A549 (cell line): ENCODE measurements around the gene CNTN1. TPM values are rescaled to one million over a fixed set of nuclear protein-coding genes. Genes with fewer than 3 reads are reported as not detected.

Experiments
- ATAC-seq, 2 experiments: fragments of 200-7000 bp in 1 of 2; fragments of >200 bp in 1 of 2; cut with Nextera tagmentation in 1 of 2; cut with Tn5 transposase in 1 of 2; 3 replicates each; pipeline versions ENCODE4 v1.8.0 to v1.9.1; 2018 to 2020; ENCODE audit warnings: mild to moderate bottlenecking in 1 of 2, moderate library complexity in 1 of 2
- CTCF ChIA-PET: fragments of 300-600 bp; sonication (Branson Sonifier 250); formaldehyde crosslinking; extraction: SDS; loops from one replicate; lab custom pipeline; 2021; ENCODE audit warnings: antibody characterized with exemption, inconsistent platforms; lab: Yijun Ruan, JAX
- POLR2A ChIA-PET: fragments of 350-600 bp; formaldehyde crosslinking; extraction: SDS; loops from one replicate; lab custom pipeline; 2021; ENCODE audit warnings: antibody characterized with exemption, inconsistent platforms; lab: Yijun Ruan, JAX
- DNase-seq, 2 experiments: peaks; one replicate each; pipeline versions ENCODE4 v3.0.0 to v3.0.0-alpha.2; 2011 to 2016; ENCODE audit warnings: low read depth in 1 of 2, low spot score in 1 of 2
- FAIRE-seq: peaks from 2 replicates; lab custom pipeline; 2011; peaks lifted over from hg19 to GRCh38; lab: Jason Lieb, UNC
- H3K27ac ChIP-seq, 2 experiments: fragments of >200 bp; sonication (Bioruptor Twin); formaldehyde crosslinking; 3 replicates each; pipeline ENCODE4 v1.5.1; 2016 to 2017
- H3K4me1 ChIP-seq: fragments of >200 bp; sonication (Bioruptor Twin); formaldehyde crosslinking; 3 replicates; pipeline ENCODE4 v1.6.1; 2016
- H3K4me2 ChIP-seq: fragments of >200 bp; sonication (Bioruptor Twin); formaldehyde crosslinking; 3 replicates; pipeline ENCODE4 v1.6.1; 2016
- H3K4me3 ChIP-seq: fragments of >200 bp; sonication (Bioruptor Twin); formaldehyde crosslinking; 3 replicates; pipeline ENCODE4 v1.5.1; 2016
- H3K9me3 ChIP-seq: fragments of >200 bp; sonication (Bioruptor Twin); formaldehyde crosslinking; 3 replicates; pipeline ENCODE4 v1.6.1; 2016
- CEBPB ChIP-seq, 2 experiments: fragments of >200 bp in 1 of 2; sonication (Bioruptor Twin) in 1 of 2; formaldehyde crosslinking in 1 of 2; IDR thresholded peaks; 2 replicates each; pipeline ENCODE4 v1.6.1; 2012 to 2016
- EHF ChIP-seq: fragments of 250-450 bp; sonication (Bioruptor Pico); IDR thresholded peaks from 2 replicates; pipeline ENCODE4 v1.5.0; 2020; ENCODE audit warnings: mild to moderate bottlenecking
- EP300 ChIP-seq, 2 experiments: fragments of >200 bp; sonication (Bioruptor Twin); formaldehyde crosslinking; IDR thresholded peaks; 2 replicates in 1 of 2; 3 replicates in 1 of 2; pipeline ENCODE4 v1.6.1; 2016 to 2017
- ESRRA ChIP-seq: fragments of 150-350 bp; IDR thresholded peaks from 2 replicates; pipeline ENCODE4 v1.6.1; 2014; ENCODE audit warnings: mild to moderate bottlenecking, low read length, borderline replicate concordance
- FOSB ChIP-seq: fragments of 250-450 bp; sonication (Bioruptor Pico); IDR thresholded peaks from 2 replicates; pipeline ENCODE4 v1.5.0; 2020; ENCODE audit warnings: mild to moderate bottlenecking, moderate library complexity
- FOXS1 ChIP-seq: fragments of 250-450 bp; sonication (Bioruptor Pico); IDR thresholded peaks from 2 replicates; pipeline ENCODE4 v1.5.0; 2020; ENCODE audit warnings: mild to moderate bottlenecking, moderate library complexity
- HEYL ChIP-seq: fragments of 250-450 bp; sonication (Bioruptor Pico); IDR thresholded peaks from 2 replicates; pipeline ENCODE4 v1.8.0; 2021; ENCODE audit warnings: mild to moderate bottlenecking, moderate library complexity
- HOXA7 ChIP-seq: fragments of 250-450 bp; sonication (Bioruptor Pico); IDR thresholded peaks from 2 replicates; pipeline ENCODE4 v1.5.0; 2020; ENCODE audit warnings: mild to moderate bottlenecking, moderate library complexity
- HOXB5 ChIP-seq: fragments of 250-450 bp; sonication (Bioruptor Pico); IDR thresholded peaks from 2 replicates; pipeline ENCODE4 v1.5.0; 2020; ENCODE audit warnings: mild to moderate bottlenecking, moderate library complexity
- JUN ChIP-seq, 2 experiments: fragments of >200 bp; sonication (Bioruptor Twin); formaldehyde crosslinking; IDR thresholded peaks; 2 replicates in 1 of 2; 3 replicates in 1 of 2; pipeline ENCODE4 v1.6.1; 2016 to 2017
- JUNB ChIP-seq: fragments of >200 bp; sonication (Bioruptor Twin); formaldehyde crosslinking; IDR thresholded peaks from 2 replicates; pipeline ENCODE4 v1.6.1; 2016
- KDM5A ChIP-seq: fragments of 200-600 bp; sonication (generic); IDR thresholded peaks from 2 replicates; pipeline ENCODE4 v1.6.1; 2016; ENCODE audit warnings: antibody characterized with exemption, mild to moderate bottlenecking
- MAFK ChIP-seq: fragments of 450-650 bp; IDR thresholded peaks from 2 replicates; pipeline ENCODE4 v1.6.1; 2014; ENCODE audit not compliant: partially characterized antibody
- MYC ChIP-seq: IDR thresholded peaks from 2 replicates; pipeline ENCODE4 v1.6.1; 2012; ENCODE audit warnings: mild to moderate bottlenecking, inconsistent platforms, low read length, improper control_type of control experiment, borderline replicate concordance
- NFE2L2 ChIP-seq: fragments of 150-350 bp; conservative IDR thresholded peaks from 2 replicates; pipeline ENCODE4 v1.6.1; 2014; ENCODE audit warnings: low read length
- PHF8 ChIP-seq: fragments of 200-600 bp; sonication (generic); IDR thresholded peaks from 2 replicates; pipeline ENCODE4 v1.6.1; 2016; ENCODE audit warnings: low read depth, mild to moderate bottlenecking, antibody characterized with exemption, moderate library complexity, borderline replicate concordance
- POLR2AphosphoS2 ChIP-seq: conservative IDR thresholded peaks from 2 replicates; pipeline ENCODE4 v1.6.1; 2012; ENCODE audit warnings: low read length, improper control_type of control experiment, inconsistent platforms
- RAD21 ChIP-seq, 2 experiments: fragments of >200 bp in 1 of 2; sonication (Bioruptor Twin) in 1 of 2; formaldehyde crosslinking in 1 of 2; IDR thresholded peaks in 1 of 2; conservative IDR thresholded peaks in 1 of 2; 2 replicates in 1 of 2; 3 replicates in 1 of 2; pipeline ENCODE4 v1.6.1; 2012 to 2018; ENCODE audit warnings: inconsistent platforms in 1 of 2
- RCOR1 ChIP-seq: fragments of 150-350 bp; IDR thresholded peaks from 2 replicates; pipeline ENCODE4 v1.6.1; 2014; ENCODE audit warnings: antibody characterized with exemption, low read length, low read depth
- RFX5 ChIP-seq: fragments of 450-650 bp; IDR thresholded peaks from 2 replicates; pipeline ENCODE4 v1.7.1; 2014; ENCODE audit warnings: antibody characterized with exemption, mild to moderate bottlenecking, moderate library complexity
- RNF2 ChIP-seq: fragments of 200-600 bp; sonication (generic); IDR thresholded peaks from 2 replicates; pipeline ENCODE4 v1.6.1; 2016; ENCODE audit warnings: low read depth, mild to moderate bottlenecking, antibody characterized with exemption, moderate library complexity, borderline replicate concordance
- SREBF2 ChIP-seq: fragments of 450-650 bp; IDR thresholded peaks from 2 replicates; pipeline ENCODE4 v1.6.1; 2014; ENCODE audit warnings: mild to moderate bottlenecking, moderate library complexity
- ZNF302 ChIP-seq: fragments of 250-450 bp; sonication (Bioruptor Pico); IDR thresholded peaks from 2 replicates; pipeline ENCODE4 v1.9.0; 2021; ENCODE audit warnings: inconsistent platforms, mild to moderate bottlenecking, moderate library complexity
- ZSCAN20 ChIP-seq: fragments of 250-450 bp; sonication (Bioruptor Pico); IDR thresholded peaks from 2 replicates; pipeline ENCODE4 v1.8.0; 2022; ENCODE audit warnings: mild to moderate bottlenecking, moderate library complexity
- WGBS: methylation state at CpG from one replicate; pipeline ENCODE4 v1.1.6; 2017; ENCODE audit errors: missing lambda C conversion rate; 5-methylcytosine and 5-hydroxymethylcytosine counted together
- polyA plus RNA-seq, 4 experiments: library from polyadenylated mRNA; depleted of rRNA in 3 of 4; stranded (reverse); fragments of >200 nt; fragmentation: RNase III in 1 of 4; extraction: RNeasy Plus Mini Kit Qiagen cat#74134 plus additional on column Dnase treatment in 1 of 4; gene quantifications; 2 replicates in 3 of 4; 3 replicates in 1 of 4; pipeline ENCODE4 v1.2.3, GENCODE V29; 2011 to 2017
- TF ChIP-seq, protein P1 (sequence below): fragments of >200 bp; sonication (Bioruptor Twin); formaldehyde crosslinking; IDR thresholded peaks from 2 replicates; pipeline ENCODE4 v1.6.1; 2016
- TF ChIP-seq, protein P2 (sequence below): fragments of >200 bp; sonication (Bioruptor Twin); formaldehyde crosslinking; IDR thresholded peaks from 3 replicates; pipeline ENCODE4 v1.5.1; 2016
- TF ChIP-seq, protein P3 (sequence below): fragments of 250-450 bp; sonication (Bioruptor Pico); IDR thresholded peaks from 2 replicates; pipeline ENCODE4 v1.5.0; 2021; ENCODE audit warnings: mild to moderate bottlenecking, moderate library complexity, borderline replicate concordance
- TF ChIP-seq, protein P4 (sequence below): IDR thresholded peaks from 2 replicates; pipeline ENCODE4 v1.6.1; 2012; ENCODE audit warnings: low read depth, borderline replicate concordance

CNTN1 gene
- polyA plus RNA-seq, 2 of the 4 experiments (the other 2 are of a cell fraction), result 69.7 to 175 TPM

DNA sequence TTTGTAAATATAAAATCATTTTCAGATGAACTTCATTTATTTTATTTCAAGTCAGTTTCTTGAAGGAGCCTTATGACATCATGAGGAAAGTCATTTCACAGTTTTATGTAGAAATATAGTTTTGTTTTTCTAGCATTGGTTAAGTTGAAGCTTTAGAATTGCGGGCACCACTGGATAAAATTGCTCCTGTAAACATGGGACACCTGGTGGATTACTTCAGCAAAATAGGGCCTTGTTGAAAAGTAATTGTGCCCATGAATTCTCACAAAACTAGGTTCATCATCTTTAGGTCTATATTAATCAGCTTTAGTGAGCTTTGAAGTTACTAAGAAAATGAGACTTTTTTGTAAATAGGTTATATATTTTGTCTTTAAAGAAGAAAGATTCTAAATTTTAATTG lies 25.3 kb downstream of the CNTN1 start:
- Histone ChIP-seq H3K9me3 (peaks cover 4% of the 10 kb centered on the region), H3K27ac (peak overlapping the region; percentile 76 to 94), H3K4me3 (no peak overlapping the region), H3K4me1 (peaks cover 60% of the 10 kb centered on the region), H3K4me2 (peak overlapping the region; percentile 59)
- 55% methylated on average over 1 of the region's 1 CpG for whole genome bisulfite sequencing
- POLR2A ChIA-PET, result no interaction called here
- FAIRE-seq, result no peak
- no peak for TF ChIP-seq RCOR1
- TF ChIP-seq RAD21 (conservative IDR thresholded peaks at IDR 0.05 in 1 of 2, IDR thresholded peaks at IDR 0.05 in 1 of 2), result 0 out of 5 replicates have a peak, but pooled peaks of 1 of the 2 experiments have one; percentile 11
- 0 out of 2 replicates have a peak, but pooled peaks have one; percentile 27 for TF ChIP-seq FOXS1 (CRISPR knock-in tag)
- CTCF ChIA-PET, result interaction anchor here (1.1 to 1.5 kb wide), 2 partner anchors 24 to 97 kb away, joined by 3 read pairs; no protein-coding TSS in a partner anchor
- DNase-seq, result peak in 1 of 2 experiments; percentile 58
- no peak for ATAC-seq

DNA sequence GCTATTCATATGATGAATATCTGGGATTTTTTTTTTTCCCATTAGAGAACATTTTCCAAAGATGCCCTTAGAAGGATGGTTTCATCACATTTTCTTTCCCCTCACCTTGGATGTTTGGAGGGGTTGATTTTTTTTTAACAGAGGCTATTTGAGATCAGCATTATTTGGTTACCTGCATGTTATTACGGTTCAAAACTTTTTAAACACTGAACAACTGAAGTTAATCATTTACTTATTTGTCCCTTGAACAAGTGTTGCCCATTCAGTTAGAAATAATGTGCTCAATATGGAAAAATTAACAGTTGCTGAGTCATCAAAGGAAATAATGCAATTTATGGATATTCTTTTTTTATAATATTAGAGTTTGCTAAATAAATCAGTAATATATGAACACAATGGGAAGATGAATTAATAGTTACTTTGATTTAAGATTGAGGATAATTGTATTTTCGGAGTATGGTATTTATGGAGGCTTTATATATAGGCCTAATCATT lies 26.7 kb downstream of the CNTN1 start:
- WGBS, result 6% methylated on average over 2 of the region's 2 CpGs
- DNase-seq (no peak), ATAC-seq (peak in 1 of 2 experiments; percentile 69; a peak in 3 of 6 replicates), FAIRE-seq (peak; percentile 99)
- Histone ChIP-seq H3K4me1 (peaks cover 60% of the 10 kb centered on the region), H3K4me3 (no peak overlapping the region; the same call in 2 of the 3 replicates), H3K9me3 (no peaks in the 10 kb centered on the region), H3K4me2 (peak overlapping the region; percentile 59), H3K27ac (peak overlapping the region; percentile 76 to 94)
- POLR2A ChIA-PET, result no interaction called here
- TF ChIP-seq FOSB (CRISPR knock-in tag) (peak; percentile 67; the same call in 1 of the 2 replicates), FOXS1 (CRISPR knock-in tag) (peak; percentile 29; the same call in 1 of the 2 replicates), HOXA7 (peak; percentile 52; the same call in 1 of the 2 replicates), ESRRA (0 out of 2 replicates have a peak, but pooled peaks have one; percentile 61), CEBPB (IDR thresholded peaks at IDR 0.05) (peak in 1 of 2 experiments; percentile 10; a peak in 1 of 4 replicates), RAD21 (conservative IDR thresholded peaks at IDR 0.05 in 1 of 2, IDR thresholded peaks at IDR 0.05 in 1 of 2) (peak in 1 of 2 experiments; percentile 7; a peak in 1 of 5 replicates), EP300 (IDR thresholded peaks at IDR 0.05) (peak in 1 of 2 experiments; percentile 59; a peak in 3 of 5 replicates), NFE2L2 (peak; percentile 48; the same call in 1 of the 2 replicates), RFX5 (0 out of 2 replicates have a peak, but pooled peaks have one; percentile 20), ZNF302 (CRISPR knock-in tag) (no peak), MAFK (peak; percentile 99), EHF (CRISPR knock-in tag) (0 out of 2 replicates have a peak, but pooled peaks have one; percentile 38), JUNB (peak; percentile 61), JUN (IDR thresholded peaks at IDR 0.05) (peak; percentile 29 to 40; a peak in 3 of 5 replicates), HEYL (no peak), HOXB5 (CRISPR knock-in tag) (no peak)
- TF ChIP-seq, protein P1, sequence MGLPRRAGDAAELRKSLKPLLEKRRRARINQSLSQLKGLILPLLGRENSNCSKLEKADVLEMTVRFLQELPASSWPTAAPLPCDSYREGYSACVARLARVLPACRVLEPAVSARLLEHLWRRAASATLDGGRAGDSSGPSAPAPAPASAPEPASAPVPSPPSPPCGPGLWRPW, result no peak
- CTCF ChIA-PET, result no interaction called here

DNA sequence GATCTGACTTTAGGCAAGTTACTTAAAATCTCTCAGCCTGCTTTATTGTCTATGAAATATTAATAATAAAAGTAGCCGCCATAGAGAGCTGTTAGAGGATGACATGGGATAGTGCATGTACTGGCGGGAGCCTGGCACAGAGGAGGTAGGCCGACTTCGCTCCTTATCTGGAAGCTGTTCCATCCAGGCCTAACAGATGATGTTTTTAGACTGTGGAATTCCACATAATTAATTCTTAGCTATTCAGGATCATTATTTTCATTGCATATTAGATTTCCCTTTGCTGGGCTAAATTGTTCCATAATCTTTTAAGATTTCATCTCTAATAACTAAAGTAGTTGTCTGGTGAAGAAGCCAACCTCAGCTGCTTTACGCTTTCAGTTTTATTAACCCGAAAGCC lies 30.8 kb downstream of the CNTN1 start:
- Histone ChIP-seq H3K4me1 (peaks cover 33% of the 10 kb centered on the region), H3K9me3 (no peaks in the 10 kb centered on the region), H3K4me3 (no peak overlapping the region), H3K4me2 (no peak overlapping the region), H3K27ac (peak overlapping the region; percentile 11 to 61; a peak in 4 of 6 replicates)
- POLR2A ChIA-PET, result no interaction called here
- no peak for ATAC-seq
- no peak for FAIRE-seq
- 93% methylated on average over 6 of the region's 6 CpGs for WGBS
- no peak for DNase-seq
- CTCF ChIA-PET, result interaction anchor here (0.6 kb wide), 2 partner anchors 27 to 95 kb away, joined by 3 read pairs; no protein-coding TSS in a partner anchor
- TF ChIP-seq, protein P2, sequence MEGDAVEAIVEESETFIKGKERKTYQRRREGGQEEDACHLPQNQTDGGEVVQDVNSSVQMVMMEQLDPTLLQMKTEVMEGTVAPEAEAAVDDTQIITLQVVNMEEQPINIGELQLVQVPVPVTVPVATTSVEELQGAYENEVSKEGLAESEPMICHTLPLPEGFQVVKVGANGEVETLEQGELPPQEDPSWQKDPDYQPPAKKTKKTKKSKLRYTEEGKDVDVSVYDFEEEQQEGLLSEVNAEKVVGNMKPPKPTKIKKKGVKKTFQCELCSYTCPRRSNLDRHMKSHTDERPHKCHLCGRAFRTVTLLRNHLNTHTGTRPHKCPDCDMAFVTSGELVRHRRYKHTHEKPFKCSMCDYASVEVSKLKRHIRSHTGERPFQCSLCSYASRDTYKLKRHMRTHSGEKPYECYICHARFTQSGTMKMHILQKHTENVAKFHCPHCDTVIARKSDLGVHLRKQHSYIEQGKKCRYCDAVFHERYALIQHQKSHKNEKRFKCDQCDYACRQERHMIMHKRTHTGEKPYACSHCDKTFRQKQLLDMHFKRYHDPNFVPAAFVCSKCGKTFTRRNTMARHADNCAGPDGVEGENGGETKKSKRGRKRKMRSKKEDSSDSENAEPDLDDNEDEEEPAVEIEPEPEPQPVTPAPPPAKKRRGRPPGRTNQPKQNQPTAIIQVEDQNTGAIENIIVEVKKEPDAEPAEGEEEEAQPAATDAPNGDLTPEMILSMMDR, result no peak
- TF ChIP-seq, protein P3, sequence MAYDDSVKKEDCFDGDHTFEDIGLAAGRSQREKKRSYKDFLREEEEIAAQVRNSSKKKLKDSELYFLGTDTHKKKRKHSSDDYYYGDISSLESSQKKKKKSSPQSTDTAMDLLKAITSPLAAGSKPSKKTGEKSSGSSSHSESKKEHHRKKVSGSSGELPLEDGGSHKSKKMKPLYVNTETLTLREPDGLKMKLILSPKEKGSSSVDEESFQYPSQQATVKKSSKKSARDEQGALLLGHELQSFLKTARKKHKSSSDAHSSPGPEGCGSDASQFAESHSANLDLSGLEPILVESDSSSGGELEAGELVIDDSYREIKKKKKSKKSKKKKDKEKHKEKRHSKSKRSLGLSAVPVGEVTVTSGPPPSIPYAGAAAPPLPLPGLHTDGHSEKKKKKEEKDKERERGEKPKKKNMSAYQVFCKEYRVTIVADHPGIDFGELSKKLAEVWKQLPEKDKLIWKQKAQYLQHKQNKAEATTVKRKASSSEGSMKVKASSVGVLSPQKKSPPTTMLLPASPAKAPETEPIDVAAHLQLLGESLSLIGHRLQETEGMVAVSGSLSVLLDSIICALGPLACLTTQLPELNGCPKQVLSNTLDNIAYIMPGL (CRISPR knock-in tag), result no peak
- TF ChIP-seq, protein P4, sequence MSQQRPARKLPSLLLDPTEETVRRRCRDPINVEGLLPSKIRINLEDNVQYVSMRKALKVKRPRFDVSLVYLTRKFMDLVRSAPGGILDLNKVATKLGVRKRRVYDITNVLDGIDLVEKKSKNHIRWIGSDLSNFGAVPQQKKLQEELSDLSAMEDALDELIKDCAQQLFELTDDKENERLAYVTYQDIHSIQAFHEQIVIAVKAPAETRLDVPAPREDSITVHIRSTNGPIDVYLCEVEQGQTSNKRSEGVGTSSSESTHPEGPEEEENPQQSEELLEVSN, result no peak
- TF ChIP-seq POLR2AphosphoS2 (no peak), MYC (no peak), KDM5A (no peak), ZSCAN20 (CRISPR knock-in tag) (no peak), ESRRA (no peak), RNF2 (no peak), EHF (CRISPR knock-in tag) (no peak), PHF8 (no peak), SREBF2 (no peak)
